ENCODE data around the gene IZUMO2.
A peak's percentile ranks its signal among the peaks of the same experiment; 100 is the strongest.

Gene IZUMO2

GRCh38 chr19:50204811-50205675 is 42.0 kb upstream of the IZUMO2 start:
- Histone ChIP-seq H3K9me3 (peaks cover 5% of the 10 kb centered on the region), H3K4me1 (no peaks in the 10 kb centered on the region), H3K36me3 (no peaks in the 10 kb centered on the region), H3K4me3 (ENCODE audit: low read depth, low read length) (no peak overlapping the region), H3K27me3 (no peaks in the 10 kb centered on the region)
- DNase-seq: no peak
- no peak for TF ChIP-seq CTCF (IDR thresholded peaks at IDR 0.05; ENCODE audit: low read depth, low read length)

GRCh38 chr19:50204081-50204428 is 41.0 kb upstream of the IZUMO2 start:
- no peak overlapping the region for H3K4me3 ChIP-seq (ENCODE audit: low read depth, low read length)

GRCh38 chr19:50203281-50204080 is 40.4 kb upstream of the IZUMO2 start, which contains the start of gene MYH14:
TSS of gene MYH14 (plus strand) at chr19:50203622. CDS start at chr19:50210366, 6,744 bp downstream.
- Histone ChIP-seq H3K9me3 (peaks cover 5% of the 10 kb centered on the region), H3K27me3 (no peaks in the 10 kb centered on the region), H3K4me3 (ENCODE audit: low read depth, low read length) (no peak within 1 kb of the TSS), H3K4me1 (no peaks in the 10 kb centered on the region), H3K36me3 (no peaks in the 10 kb centered on the region)
- DNase-seq: peak; percentile 52
- no peak for TF ChIP-seq CTCF (IDR thresholded peaks at IDR 0.05; ENCODE audit: low read depth, low read length)

More at GRCh38 chr19:50204081-50204428, 41.0 kb upstream of the IZUMO2 start:
- TF ChIP-seq CTCF (IDR thresholded peaks at IDR 0.05; ENCODE audit: low read depth, low read length): no peak
- Histone ChIP-seq H3K9me3 (peaks cover 5% of the 10 kb centered on the region), H3K27me3 (no peaks in the 10 kb centered on the region), H3K36me3 (no peaks in the 10 kb centered on the region), H3K4me1 (no peaks in the 10 kb centered on the region)
- no peak for DNase-seq

GRCh38 chr19:50202962-50203280 is 39.8 kb upstream of the IZUMO2 start:
- no peaks in the 10 kb centered on the region for H3K36me3 ChIP-seq
- H3K27me3 ChIP-seq: no peaks in the 10 kb centered on the region
- H3K4me3 ChIP-seq (ENCODE audit: low read depth, low read length): no peak overlapping the region
- peaks cover 5% of the 10 kb centered on the region for H3K9me3 ChIP-seq
- no peaks in the 10 kb centered on the region for H3K4me1 ChIP-seq
- no peak for DNase-seq
- TF ChIP-seq CTCF (IDR thresholded peaks at IDR 0.05; ENCODE audit: low read depth, low read length): no peak

GRCh38 chr19:50202386-50202785 is 39.3 kb upstream of the IZUMO2 start:
- no peak for DNase-seq
- peaks cover 5% of the 10 kb centered on the region for H3K9me3 ChIP-seq
- no peaks in the 10 kb centered on the region for H3K36me3 ChIP-seq
- H3K4me1 ChIP-seq: no peaks in the 10 kb centered on the region
- no peak for TF ChIP-seq CTCF (IDR thresholded peaks at IDR 0.05; ENCODE audit: low read depth, low read length)
- no peaks in the 10 kb centered on the region for H3K27me3 ChIP-seq
- no peak overlapping the region for H3K4me3 ChIP-seq (ENCODE audit: low read depth, low read length)

GRCh38 chr19:50199259-50199555 is 36.1 kb upstream of the IZUMO2 start:
- Histone ChIP-seq H3K36me3 (no peaks in the 10 kb centered on the region), H3K27me3 (no peaks in the 10 kb centered on the region), H3K4me1 (no peaks in the 10 kb centered on the region), H3K9me3 (peaks cover 5% of the 10 kb centered on the region), H3K4me3 (ENCODE audit: low read depth, low read length) (no peak overlapping the region)
- no peak for DNase-seq
- no peak for TF ChIP-seq CTCF (IDR thresholded peaks at IDR 0.05; ENCODE audit: low read depth, low read length)

Measured in BE2C (cell line).